H1 (cell line): ENCODE measurements around the gene ASS1. TPM values are rescaled to one million over a fixed set of nuclear protein-coding genes. Genes with fewer than 3 reads are reported as not detected.

ENCODE experiments used
- BACH1 ChIP-seq: IDR thresholded peaks from 2 replicates; pipeline ENCODE4 v1.6.1; 2012; ENCODE audit warnings: low read length, improper control_type of control experiment
- POU5F1 ChIP-seq: IDR thresholded peaks from 2 replicates; pipeline ENCODE4 v1.6.1; 2011; ENCODE audit warnings: low read depth, mild to moderate bottlenecking, low read length, moderate library complexity
- polyA plus RNA-seq, 7 experiments: library from polyadenylated mRNA; depleted of rRNA in 3 of 7; stranded (reverse) in 5 of 7; unstranded in 2 of 7; fragments of >200 nt in 5 of 7; fragments of 200-250 nt in 2 of 7; gene quantifications; 1 replicate in 5 of 7; 2 replicates in 1 of 7; 4 replicates in 1 of 7; pipeline versions ENCODE4 v1.2.1 to v1.2.3, GENCODE V29; 2011 to 2013; ENCODE audit warnings: missing spikeins in 2 of 7, mixed read lengths in 2 of 7
- total RNA-seq: library from RNA; stranded (reverse); fragmentation: NEBNext Ultra II Directional; extraction: Animal tissue kit (Norgen Biotek cat#: 25700); gene quantifications from 2 replicates; pipeline ENCODE4 v1.2.1, GENCODE V29; 2021

The ASS1 gene
- total and polyA plus RNA-seq, 2 of the 8 experiments (the other 6 are each of a cell fraction or from before 2014, with no cell fraction given): 108 to 296 TPM

GRCh38 chr9:130543859-130544258, 99.1 kb downstream of the ASS1 start (continued):
- TF ChIP-seq POU5F1 (no peak), BACH1 (no peak)
- TF ChIP-seq, all 59 proteins: peak for 0
